Muscle of leg (tissue), 11 donors: ENCODE data around the gene RAB37. TPM values are rescaled to one million over a fixed set of nuclear protein-coding genes. Genes with fewer than 3 reads are reported as not detected.

ENCODE experiments used
- DNase-seq: peaks from one replicate; pipeline ENCODE4 v3.0.0; 2013
- H3K27ac ChIP-seq: one replicate; pipeline ENCODE4 v1.5.1; 2013; ENCODE audit warnings: mild to moderate bottlenecking, low read length, control low read depth
- H3K27me3 ChIP-seq: one replicate; pipeline ENCODE4 v1.6.1; 2013; ENCODE audit warnings: low read length; ENCODE audit not compliant: control insufficient read depth, insufficient read depth
- H3K36me3 ChIP-seq: one replicate; pipeline ENCODE4 v1.6.1; 2013; ENCODE audit warnings: low read length; ENCODE audit not compliant: control insufficient read depth, insufficient read depth
- H3K4me1 ChIP-seq: one replicate; pipeline ENCODE4 v1.6.1; 2013; ENCODE audit warnings: low read length; ENCODE audit not compliant: control insufficient read depth, insufficient read depth
- H3K4me3 ChIP-seq: one replicate; pipeline ENCODE4 v1.5.1; 2013; ENCODE audit warnings: low read length, control low read depth
- H3K9me3 ChIP-seq: replicated peaks from 2 replicates; pipeline ENCODE4 v1.6.1; 2013; ENCODE audit warnings: low read depth, low read length; ENCODE audit not compliant: control insufficient read depth
- whole genome bisulfite sequencing: methylation state at CpG from one replicate; pipeline ENCODE4 v1.1.5; 2013; ENCODE audit warnings: missing lambda C conversion rate; ENCODE audit not compliant: insufficient coverage; 5-methylcytosine and 5-hydroxymethylcytosine counted together
- polyA plus RNA-seq, 8 donors: library from polyadenylated mRNA; unstranded; fragments of 120-200 nt; gene quantifications; one replicate each; pipeline versions ENCODE4 v1.2.1 to v1.2.3, GENCODE V29; 2013; ENCODE audit warnings: inconsistent platforms in 1 of 8, low replicate concordance in 1 of 8; ENCODE audit not compliant: insufficient read length in 8 of 8, insufficient read depth in 1 of 8
- total RNA-seq: library from RNA; stranded (reverse); fragments of 120-200 nt; gene quantifications from one replicate; pipeline ENCODE4 v1.2.4, GENCODE V29; 2013

The RAB37 gene
- total and polyA plus RNA-seq, 9 donors, result 0.53 to 1.7 (median 1.0) TPM

DNA sequence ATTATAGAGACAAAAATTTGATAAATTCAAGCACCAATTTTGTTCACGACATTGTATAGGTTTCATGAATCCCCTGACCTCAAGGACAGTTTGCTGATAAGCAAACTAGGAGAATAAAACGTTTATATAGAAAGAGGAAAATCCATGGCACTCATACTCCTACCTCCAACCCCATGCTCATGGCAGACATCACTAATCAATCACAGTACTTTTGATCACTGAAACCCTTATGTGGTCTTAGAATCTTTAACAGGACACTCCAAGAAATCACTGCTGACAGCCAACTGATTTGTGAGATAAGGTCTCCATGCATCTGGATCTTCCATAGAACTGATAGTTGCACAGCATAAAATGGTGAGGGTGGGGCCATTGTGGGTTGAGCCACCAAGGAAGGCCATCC is 6.7 kb downstream of the RAB37 start:
- Histone ChIP-seq H3K27ac (no peak overlapping the region), H3K4me1 (peaks cover 37% of the 10 kb centered on the region), H3K4me3 (no peak overlapping the region), H3K9me3 (no peaks in the 10 kb centered on the region), H3K36me3 (no peaks in the 10 kb centered on the region), H3K27me3 (peaks cover 49% of the 10 kb centered on the region)
- no CpG with 5 or more reads among the region's 2 CpGs for WGBS
- no peak for DNase-seq

DNA sequence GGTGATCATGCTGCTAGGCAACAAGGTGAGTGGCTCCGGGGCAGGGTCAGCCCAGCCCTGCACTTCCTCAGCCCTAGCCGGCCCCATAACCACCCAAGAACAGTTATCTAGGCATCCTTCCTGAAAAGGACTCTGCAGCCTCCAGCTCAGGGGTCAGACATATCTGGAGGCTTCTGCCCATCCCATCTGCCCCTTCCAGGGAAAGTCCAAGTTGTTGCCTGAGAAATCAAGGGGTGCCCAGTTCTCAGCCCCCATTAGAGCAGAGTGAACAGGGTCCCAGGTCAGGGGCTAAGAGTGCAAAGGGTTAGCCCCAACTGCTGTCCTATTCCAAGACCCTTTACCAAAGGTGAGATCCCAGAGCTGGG is 7.3 kb downstream of the RAB37 start:
- H3K27ac ChIP-seq, result no peak overlapping the region
- H3K4me1 ChIP-seq, result peaks cover 36% of the 10 kb centered on the region
- DNase-seq, result no peak
- no peak overlapping the region for H3K4me3 ChIP-seq
- H3K36me3 ChIP-seq, result no peaks in the 10 kb centered on the region
- 83% methylated on average over 1 of the region's 2 CpGs for WGBS
- peaks cover 49% of the 10 kb centered on the region for H3K27me3 ChIP-seq
- H3K9me3 ChIP-seq, result no peaks in the 10 kb centered on the region

DNA sequence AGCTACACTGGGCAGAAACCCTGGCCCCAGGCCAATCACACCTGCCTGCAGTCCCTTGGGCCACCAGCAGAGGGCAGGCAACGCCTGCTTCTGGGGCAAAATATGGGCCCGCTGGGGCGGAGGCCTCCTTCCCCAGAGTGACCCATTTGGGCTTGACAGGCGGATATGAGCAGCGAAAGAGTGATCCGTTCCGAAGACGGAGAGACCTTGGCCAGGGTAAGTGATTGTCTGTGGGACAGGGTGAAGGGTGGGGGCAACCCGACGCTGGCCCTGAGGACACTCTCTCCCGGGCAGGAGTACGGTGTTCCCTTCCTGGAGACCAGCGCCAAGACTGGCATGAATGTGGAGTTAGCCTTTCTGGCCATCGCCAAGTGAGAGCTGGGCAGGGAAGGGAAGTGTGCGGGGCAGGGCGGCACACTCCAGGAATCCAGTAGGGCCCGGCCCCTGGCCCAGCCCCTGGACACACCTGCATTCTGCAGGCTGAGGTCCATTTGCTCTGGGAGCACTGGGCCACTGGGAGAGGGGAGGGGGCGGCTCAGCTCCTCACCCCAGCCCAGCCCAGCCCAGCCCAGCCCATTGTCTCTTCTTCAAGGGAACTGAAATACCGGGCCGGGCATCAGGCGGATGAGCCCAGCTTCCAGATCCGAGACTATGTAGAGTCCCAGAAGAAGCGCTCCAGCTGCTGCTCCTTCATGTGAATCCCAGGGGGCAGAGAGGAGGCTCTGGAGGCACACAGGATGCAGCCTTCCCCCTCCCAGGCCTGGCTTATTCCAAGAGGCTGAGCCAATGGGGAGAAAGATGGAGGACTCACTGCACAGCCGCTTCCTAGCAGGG is 7.9 kb downstream of the RAB37 start:
- Histone ChIP-seq H3K9me3 (no peaks in the 10 kb centered on the region), H3K27ac (no peak overlapping the region), H3K4me1 (peaks cover 38% of the 10 kb centered on the region), H3K4me3 (no peak overlapping the region), H3K27me3 (peaks cover 55% of the 10 kb centered on the region), H3K36me3 (no peaks in the 10 kb centered on the region)
- DNase-seq, result no peak
- 17% methylated on average over 15 of the region's 24 CpGs for WGBS

DNA sequence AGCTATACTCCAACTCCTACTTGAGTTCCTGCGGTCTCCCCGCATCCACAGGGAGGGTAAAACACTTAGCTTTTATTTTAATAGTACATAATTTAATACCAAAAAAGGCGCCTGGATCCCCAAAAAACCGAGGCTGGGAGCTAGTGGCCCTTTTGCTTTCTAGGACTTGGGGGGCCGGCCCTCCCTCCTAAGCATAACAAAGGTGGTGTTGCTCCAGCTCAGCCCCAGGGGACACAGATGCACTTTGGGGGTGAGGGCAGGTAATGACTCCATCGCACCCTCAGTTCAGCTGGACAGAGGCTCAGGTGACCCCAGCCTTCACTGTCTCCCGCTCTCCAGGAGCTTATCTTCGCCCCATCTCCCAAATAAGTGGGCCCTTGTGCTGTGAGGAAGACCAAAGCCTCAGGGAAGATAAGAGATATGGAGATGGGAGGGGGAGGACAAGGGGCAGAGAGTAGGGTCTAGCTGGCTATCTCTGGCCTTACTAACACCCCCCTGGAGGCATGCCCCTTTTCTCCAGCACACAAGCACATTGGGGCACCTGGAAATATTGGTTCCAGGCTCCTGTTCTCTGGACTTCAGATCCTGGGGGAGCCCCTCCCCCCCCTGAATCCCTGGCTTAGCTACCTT is 8.6 kb downstream of the RAB37 start:
- Histone ChIP-seq H3K36me3 (no peaks in the 10 kb centered on the region), H3K4me1 (peaks cover 38% of the 10 kb centered on the region), H3K27ac (no peak overlapping the region), H3K4me3 (no peak overlapping the region), H3K9me3 (no peaks in the 10 kb centered on the region), H3K27me3 (peaks cover 61% of the 10 kb centered on the region)
- DNase-seq, result no peak
- 71% methylated on average over 2 of the region's 8 CpGs for WGBS

DNA sequence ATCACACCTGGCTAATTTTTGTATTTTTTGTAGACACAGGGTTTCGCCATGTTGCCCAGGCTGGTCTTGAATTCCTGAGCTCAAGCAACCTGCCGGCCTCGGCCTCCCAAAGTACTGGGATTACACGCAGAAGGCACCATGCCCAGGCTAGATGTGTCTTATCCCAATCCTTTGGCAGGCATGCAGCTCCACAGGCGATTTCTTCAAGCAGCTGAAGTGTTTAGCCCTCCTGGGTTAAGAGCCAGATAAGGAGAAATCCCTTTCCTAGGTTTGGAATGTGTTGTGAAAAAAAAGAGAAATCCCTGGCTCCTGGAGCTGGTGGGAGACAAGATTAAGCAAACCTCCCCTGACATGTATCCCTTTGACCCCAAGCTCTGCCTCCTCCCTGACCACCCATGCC is 9.3 kb downstream of the RAB37 start:
- Histone ChIP-seq H3K9me3 (no peaks in the 10 kb centered on the region), H3K36me3 (no peaks in the 10 kb centered on the region), H3K27me3 (peaks cover 67% of the 10 kb centered on the region), H3K27ac (no peak overlapping the region), H3K4me3 (no peak overlapping the region), H3K4me1 (peaks cover 36% of the 10 kb centered on the region)
- no peak for DNase-seq
- WGBS, result 66% methylated on average over 5 of the region's 5 CpGs

DNA sequence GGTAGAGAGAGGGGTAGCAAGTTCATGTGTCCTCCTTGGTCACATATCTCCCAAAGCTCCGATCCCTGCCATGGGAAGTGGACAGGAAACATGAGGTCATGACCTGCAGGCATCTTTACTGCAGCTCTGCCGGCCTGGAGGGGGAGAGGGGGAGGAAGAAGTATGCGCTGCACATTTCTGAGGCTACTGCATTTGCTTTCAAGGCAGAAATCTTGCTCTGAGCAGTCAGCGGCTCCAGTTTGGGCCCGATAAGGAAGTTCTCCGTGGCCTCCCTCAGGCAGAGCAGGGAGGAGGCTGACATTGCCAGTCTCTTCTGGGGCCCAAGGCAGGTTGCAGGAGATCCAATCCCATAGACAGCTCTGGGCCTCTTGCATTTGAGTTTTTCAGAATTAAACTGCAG is 9.9 kb downstream of the RAB37 start:
- Histone ChIP-seq H3K4me3 (no peak overlapping the region), H3K27me3 (peaks cover 71% of the 10 kb centered on the region), H3K27ac (peak overlapping the region; percentile 29), H3K4me1 (peaks cover 36% of the 10 kb centered on the region), H3K9me3 (no peaks in the 10 kb centered on the region), H3K36me3 (no peaks in the 10 kb centered on the region)
- DNase-seq, result peak; percentile 57
- WGBS, result 14% methylated on average over 4 of the region's 6 CpGs

DNA sequence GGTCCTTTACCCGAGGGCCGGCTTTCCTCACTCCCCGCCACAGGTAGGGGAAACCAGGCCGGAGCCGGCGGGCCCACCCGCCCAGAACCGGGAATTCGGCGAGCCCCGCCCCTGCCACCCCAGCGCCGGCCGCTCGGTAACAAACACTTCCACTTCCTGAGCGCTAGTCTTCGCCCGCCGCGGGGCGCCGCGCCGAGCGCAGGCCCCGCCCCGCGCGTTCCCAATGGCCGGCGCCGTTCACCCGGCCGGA is 11.1 kb downstream of the RAB37 start:
- Histone ChIP-seq H3K4me1 (peaks cover 31% of the 10 kb centered on the region), H3K27ac (no peak overlapping the region), H3K36me3 (no peaks in the 10 kb centered on the region), H3K9me3 (no peaks in the 10 kb centered on the region), H3K27me3 (peaks cover 73% of the 10 kb centered on the region), H3K4me3 (peak overlapping the region; percentile 51)
- no peak for DNase-seq
- WGBS, result 0% methylated on average over 34 of the region's 34 CpGs

DNA sequence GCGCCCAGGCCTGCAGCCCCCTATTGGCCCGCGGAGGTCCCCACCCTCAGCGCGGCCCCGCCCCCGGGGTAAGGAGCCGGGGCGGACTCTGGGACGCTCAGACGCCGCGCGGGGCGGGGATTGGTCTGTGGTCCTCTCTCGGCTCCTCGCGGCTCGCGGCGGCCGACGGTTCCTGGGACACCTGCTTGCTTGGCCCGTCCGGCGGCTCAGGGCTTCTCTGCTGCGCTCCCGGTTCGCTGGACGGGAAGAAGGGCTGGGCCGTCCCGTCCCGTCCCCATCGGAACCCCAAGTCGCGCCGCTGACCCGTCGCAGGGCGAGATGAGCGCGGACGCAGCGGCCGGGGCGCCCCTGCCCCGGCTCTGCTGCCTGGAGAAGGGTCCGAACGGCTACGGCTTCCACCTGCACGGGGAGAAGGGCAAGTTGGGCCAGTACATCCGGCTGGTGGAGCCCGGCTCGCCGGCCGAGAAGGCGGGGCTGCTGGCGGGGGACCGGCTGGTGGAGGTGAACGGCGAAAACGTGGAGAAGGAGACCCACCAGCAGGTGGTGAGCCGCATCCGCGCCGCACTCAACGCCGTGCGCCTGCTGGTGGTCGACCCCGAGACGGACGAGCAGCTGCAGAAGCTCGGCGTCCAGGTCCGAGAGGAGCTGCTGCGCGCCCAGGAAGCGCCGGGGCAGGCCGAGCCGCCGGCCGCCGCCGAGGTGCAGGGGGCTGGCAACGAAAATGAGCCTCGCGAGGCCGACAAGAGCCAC is 11.6 kb downstream of the RAB37 start, which contains the start of gene NHERF1:
TSS of gene NHERF1 (plus strand) at position 100 of the 750 bp plus-strand sequence. CDS start at position 319, 219 bp downstream.
- peaks cover 74% of the 10 kb centered on the region for H3K27me3 ChIP-seq
- peak within 1 kb of the TSS; percentile 54 for H3K4me3 ChIP-seq
- peak; percentile 97 for DNase-seq
- no peaks in the 10 kb centered on the region for H3K36me3 ChIP-seq
- no peak within 1 kb of the TSS for H3K27ac ChIP-seq
- WGBS, result under 1% methylated on average over 89 of the region's 90 CpGs
- H3K9me3 ChIP-seq, result no peaks in the 10 kb centered on the region
- peaks cover 31% of the 10 kb centered on the region for H3K4me1 ChIP-seq

DNA sequence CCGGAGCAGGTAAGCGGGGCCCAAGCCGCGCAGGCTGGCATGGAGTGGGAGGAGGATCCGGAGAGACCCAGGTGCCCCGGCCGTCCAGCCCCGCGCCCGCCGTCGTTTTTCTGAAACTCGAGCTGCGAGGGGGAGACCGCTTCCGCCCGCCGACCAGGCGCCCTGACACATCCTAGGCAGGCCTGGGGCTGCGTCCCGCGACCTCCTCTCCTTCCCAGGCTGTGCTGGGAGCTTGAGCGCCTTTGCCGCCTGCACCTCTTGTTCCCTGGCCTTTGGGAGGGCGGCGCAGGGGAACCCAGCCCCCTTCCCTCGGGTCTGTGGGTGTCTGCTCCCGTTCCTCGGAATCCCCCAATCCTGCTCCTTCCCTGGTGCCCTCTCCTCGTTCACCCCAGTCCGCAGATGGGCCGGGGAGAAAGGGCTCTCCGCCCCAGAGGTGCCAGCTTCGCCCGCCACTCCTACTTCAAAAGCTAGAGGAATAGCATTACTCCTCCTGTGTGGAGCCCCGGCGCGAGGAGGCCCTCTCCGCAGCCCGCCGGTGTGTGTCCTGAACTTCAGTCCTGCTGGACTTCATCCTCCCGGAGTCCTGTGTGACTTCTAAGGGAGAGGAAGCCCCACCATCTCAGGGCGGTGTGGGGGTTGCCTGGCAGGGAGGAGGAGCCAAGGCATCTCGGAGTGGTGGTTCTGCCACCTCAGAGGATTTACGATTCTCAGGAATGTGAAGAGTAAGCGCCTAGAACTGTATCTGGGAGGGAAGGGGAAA is 12.4 kb downstream of the RAB37 start:
- H3K9me3 ChIP-seq, result no peaks in the 10 kb centered on the region
- H3K27me3 ChIP-seq, result peaks cover 68% of the 10 kb centered on the region
- no peak overlapping the region for H3K27ac ChIP-seq
- H3K36me3 ChIP-seq, result no peaks in the 10 kb centered on the region
- peaks cover 30% of the 10 kb centered on the region for H3K4me1 ChIP-seq
- no peak for DNase-seq
- peak overlapping the region; percentile 54 for H3K4me3 ChIP-seq
- 3% methylated on average over 42 of the region's 46 CpGs for WGBS

DNA sequence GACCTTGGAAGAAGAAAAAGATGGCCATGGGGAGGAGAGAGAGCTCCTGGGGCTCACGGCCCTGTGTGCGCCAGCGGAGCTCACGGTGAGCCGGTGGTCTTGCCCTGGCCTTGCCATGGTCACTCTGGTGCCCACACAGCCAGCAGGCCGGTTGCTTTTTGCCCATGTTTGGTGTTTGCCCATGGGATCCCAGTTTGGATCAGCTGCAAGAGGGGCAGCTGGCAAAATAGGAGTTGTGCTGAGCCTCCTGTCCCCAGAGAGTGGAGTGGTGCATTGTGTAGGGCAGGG is 12.9 kb downstream of the RAB37 start:
- no peaks in the 10 kb centered on the region for H3K36me3 ChIP-seq
- H3K27me3 ChIP-seq, result peaks cover 65% of the 10 kb centered on the region
- H3K27ac ChIP-seq, result no peak overlapping the region
- H3K9me3 ChIP-seq, result no peaks in the 10 kb centered on the region
- DNase-seq, result no peak
- 41% methylated on average over 6 of the region's 6 CpGs for WGBS
- peak overlapping the region; percentile 54 for H3K4me3 ChIP-seq
- peaks cover 25% of the 10 kb centered on the region for H3K4me1 ChIP-seq
